ENCODE results near the gene GHRHR.

The GHRHR gene

GRCh38 chr7:31003097-31003496 is 39.3 kb downstream of the GHRHR start:
- DNase-seq (ENCODE audit: low spot score): no peak

GRCh38 chr7:31003721-31004120 is 40.0 kb downstream of the GHRHR start:
- DNase-seq (ENCODE audit: low spot score): no peak

DNA sequence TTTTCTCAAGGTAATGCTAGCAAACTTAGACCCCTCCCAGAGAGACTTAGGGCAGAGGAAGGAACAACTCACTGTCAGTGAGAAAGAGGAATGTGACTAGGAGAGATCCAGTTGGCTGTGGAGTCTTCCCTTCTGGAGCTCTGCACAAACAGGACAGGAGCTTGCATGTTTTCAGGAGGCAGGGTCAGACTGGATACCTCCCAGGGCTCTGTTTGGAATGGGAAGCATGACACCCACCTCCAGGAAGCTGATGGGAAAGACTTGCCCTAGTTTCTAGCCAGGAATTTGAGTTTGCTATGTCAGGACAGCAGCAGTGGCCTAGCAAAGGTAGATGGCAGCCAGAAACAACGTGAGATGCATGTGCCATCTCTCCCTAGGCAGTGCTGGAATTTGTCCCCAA is 40.6 kb downstream of the GHRHR start:
- DNase-seq (ENCODE audit: low spot score): no peak

DNA sequence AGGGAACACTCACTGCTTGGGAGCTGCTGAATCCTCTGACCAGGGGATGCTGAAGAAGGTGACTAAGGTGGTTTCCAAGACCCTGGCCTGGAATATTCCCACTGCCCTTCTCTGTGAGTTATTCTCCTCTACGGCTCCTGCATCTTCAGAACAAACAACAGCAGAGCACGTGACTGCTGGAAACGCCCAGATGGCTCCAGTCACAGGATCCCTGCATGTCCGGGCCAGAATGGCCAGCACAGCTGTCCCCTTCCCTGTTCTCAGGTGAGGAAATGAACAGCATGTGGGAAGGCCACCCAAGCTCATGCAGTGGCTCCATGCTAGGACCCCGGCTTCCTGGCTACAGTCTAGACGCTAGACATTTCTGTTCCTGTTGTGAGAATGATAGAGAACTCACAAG is 43.1 kb downstream of the GHRHR start:
- peak; percentile 41 for DNase-seq (ENCODE audit: low spot score)

DNA sequence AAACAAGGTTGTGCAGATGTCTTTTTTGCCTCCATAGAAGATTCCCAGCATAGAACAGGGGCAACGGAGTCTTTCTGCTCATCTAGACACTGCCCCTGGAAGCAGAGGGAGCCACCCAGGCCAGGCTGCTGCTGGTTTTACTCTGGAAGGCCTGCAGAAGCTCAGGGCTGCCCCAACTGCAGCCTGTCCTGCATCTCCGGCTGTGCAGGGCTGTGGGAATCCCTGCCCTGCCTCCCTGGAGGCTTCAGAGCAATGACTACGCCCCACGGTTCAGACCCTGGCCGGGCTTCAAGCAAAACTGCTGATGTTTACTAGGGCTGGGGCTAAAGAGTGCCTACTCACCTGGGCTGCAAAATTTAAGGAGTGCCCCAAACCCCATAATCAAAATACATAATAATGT is 43.9 kb downstream of the GHRHR start:
- no peak for DNase-seq (ENCODE audit: low spot score)

DNA sequence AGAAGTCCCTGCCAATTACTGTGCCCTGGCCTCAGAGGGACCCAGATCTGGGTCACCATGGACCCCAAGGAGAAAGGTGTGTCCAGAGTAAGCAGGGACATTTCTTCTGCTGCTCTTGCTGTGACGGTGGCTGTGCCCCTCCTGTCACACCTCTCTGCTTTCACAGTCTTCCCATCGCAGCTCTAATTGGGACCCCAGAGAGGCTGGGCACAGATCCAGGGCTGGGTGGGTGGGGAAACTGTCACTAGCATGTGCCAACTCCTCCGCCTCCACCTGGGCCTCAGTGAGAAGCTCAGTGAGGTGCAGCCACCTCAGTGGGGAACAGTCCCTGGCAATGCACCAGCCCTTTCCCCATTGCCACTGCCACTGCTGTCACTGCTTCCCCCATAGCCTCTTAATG is 51.1 kb downstream of the GHRHR start:
- DNase-seq (ENCODE audit: low spot score): no peak

DNA sequence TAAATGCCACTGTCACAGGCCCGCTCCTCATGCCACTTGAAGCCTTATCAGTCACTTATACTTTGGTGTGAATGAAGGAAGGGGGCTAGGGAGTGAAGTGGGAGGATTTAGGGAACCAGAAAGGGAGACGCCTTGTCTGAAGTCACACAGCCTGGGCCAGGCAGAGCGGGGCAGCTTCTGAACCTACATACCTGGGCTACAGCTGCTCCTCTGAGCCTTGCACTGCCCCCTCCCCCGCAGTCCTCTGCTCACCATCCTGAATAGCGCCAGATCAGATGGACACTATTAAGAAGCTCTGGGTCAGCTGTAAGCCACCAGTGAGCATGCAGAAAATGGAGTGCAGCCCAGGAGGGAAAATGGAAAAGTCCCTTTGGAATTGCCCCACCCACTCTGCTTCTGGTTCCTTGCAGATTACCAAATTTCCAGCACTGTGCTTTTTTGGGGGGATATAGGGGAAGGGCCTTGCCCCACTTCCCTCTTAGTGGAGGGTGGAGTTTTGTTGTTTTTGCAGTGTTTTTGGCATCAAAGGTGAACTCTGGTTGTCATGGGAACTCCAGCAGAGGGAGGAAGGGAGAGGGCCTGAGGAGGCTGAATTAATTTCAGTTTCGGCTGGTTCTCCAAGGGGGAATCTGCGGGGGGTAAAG is 53.4 kb downstream of the GHRHR start:
- DNase-seq (ENCODE audit: low spot score): no peak

DNA sequence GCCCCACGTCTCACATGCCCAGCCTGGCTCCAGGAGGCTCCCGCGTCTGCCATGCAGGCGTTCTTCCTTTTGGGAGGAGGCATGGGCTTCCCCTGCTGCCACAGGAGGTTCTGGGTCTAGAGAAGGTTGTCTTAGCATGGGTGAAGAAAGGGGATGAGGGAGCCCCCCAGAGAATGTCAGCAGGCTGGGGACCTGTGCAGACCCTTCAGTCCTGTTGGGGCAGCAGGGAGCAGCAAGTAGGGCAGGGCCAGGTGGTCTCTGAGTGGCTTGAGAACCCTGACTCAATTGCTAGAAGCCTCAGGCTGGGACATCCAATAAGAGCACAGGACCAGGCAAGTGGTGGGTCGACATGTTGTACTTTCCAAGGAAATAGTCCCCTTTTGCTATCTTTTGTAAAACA is 54.0 kb downstream of the GHRHR start:
- DNase-seq (ENCODE audit: low spot score): no peak

- DNase-seq (ENCODE audit: low spot score): no peak
These were observed 55.8 kb downstream of the GHRHR start for GRCh38 chr7:31019509-31019908.

DNA sequence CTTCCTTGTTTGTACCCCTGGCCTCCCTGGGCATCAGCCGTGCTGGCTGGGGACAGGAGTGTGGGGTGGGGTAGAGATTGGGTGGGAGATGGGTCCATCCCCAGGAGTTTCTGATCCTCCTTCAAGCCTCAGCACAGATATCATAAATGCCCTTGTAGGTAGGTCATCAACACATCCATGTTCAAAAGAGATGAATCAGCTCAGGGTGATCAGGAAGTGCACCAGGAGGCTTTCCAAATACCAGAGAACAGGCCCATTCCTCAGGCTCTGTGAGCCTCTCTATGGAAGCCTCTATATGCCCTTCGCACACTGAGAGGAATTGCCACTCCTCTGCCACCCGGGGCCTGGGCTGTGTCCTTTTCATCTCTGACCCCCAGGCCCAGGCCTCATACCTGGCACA is 56.4 kb downstream of the GHRHR start:
- DNase-seq (ENCODE audit: low spot score): no peak

- no peak for DNase-seq (ENCODE audit: low spot score)
These were observed 56.9 kb downstream of the GHRHR start for GRCh38 chr7:31020652-31021051.

DNA sequence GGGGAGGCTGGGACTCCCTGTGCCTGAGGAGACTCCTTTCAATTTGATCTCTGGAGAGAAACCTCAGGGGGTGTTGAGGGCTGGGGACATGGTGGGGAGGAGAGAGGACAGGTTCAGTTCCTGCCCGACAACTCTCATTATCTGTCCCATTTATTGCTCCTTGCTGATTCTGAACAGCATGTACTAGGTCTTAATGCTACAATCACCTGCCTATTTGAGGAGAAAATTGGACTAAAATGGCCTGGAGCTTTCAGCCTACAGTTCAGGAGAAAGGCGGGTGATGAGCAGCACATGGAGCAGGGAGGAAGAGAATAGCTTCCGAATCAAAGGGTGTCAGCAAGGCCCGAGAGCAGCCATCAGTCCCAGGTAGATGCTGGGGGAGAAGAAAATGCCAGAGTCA is 58.4 kb downstream of the GHRHR start:
- DNase-seq (ENCODE audit: low spot score): no peak

DNA sequence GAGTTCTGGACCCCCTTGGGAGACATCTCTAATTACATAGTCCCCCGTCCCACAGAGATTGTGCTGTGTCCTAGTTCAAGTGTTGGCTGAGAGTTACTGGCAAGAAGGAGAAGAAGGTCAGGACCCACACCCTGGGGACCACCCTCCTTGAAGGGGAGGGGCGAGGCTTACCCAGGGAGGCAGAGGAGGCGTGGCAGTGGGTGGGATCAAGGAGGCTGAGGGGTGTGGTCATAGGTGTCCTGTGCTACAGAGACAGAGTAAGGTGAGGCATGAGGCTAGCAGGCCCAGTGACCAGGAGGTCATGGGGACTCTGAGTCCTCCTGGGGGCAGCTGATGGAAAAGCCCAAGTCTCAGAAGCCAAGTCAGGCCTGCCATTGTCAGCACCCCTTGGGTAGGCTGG is 59.0 kb downstream of the GHRHR start:
- no peak for DNase-seq (ENCODE audit: low spot score)

GRCh38 chr7:31023877-31024276 is 60.1 kb downstream of the GHRHR start:
- no peak for DNase-seq (ENCODE audit: low spot score)

DNA sequence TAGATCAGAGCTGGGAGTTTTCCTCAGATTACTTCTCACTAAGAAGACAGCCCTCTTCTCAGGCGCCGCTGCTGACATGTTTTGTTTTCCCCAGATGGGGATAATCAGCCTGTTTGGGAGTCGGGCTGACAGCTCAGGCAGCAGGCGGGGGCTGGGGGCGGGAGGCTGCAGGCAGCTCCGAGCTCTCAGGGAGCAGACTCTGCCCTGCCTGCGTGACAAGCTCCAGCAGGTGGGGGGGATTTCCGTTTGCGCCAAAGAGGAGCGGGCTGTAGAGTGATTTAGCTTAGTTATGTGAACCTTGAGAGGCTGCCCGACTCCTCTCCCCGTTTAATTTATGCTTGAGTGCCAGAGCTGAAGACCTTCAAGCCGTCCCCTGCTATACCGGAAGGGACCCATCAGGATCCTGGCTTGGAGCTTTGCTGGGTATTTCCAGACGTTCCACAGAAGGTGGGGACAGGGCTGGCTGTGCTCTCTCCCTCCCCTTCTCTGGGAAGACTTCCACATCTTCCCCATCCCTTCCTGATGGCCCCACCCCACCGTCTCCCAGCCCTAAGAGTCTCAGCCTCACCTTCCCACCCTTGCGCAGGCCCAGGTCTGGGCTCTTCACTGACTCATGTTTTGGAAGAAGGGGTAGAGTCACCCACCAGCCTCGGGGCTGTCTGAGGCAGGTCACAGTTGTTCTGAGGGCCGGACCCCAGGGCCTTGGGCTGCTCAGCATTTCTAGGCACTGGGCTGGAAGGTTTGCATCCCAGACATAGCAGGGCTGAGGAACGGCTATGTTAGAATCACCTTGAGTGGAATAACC is 63.6 kb downstream of the GHRHR start:
- DNase-seq (ENCODE audit: low spot score): peak; percentile 47

DNA sequence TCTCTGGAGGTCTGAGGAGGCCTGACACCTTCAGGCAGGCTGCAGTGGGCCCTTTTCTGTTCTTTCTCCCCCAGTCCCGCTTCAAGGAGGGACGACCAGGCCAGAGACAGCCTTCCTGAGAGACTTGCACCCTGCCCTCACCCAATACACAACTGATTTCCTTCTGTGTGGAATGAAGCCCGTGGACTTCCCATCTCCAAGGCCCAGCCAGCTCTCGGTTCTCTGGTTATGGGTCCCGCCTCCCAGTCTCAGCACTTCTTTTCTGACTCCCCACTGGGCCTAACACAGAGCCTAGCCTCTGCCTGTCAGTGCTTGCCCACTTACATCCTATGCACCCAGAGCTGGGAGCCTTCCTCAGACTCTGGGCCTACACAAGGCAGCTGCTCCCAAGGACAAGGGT is 64.3 kb downstream of the GHRHR start:
- no peak for DNase-seq (ENCODE audit: low spot score)

DNA sequence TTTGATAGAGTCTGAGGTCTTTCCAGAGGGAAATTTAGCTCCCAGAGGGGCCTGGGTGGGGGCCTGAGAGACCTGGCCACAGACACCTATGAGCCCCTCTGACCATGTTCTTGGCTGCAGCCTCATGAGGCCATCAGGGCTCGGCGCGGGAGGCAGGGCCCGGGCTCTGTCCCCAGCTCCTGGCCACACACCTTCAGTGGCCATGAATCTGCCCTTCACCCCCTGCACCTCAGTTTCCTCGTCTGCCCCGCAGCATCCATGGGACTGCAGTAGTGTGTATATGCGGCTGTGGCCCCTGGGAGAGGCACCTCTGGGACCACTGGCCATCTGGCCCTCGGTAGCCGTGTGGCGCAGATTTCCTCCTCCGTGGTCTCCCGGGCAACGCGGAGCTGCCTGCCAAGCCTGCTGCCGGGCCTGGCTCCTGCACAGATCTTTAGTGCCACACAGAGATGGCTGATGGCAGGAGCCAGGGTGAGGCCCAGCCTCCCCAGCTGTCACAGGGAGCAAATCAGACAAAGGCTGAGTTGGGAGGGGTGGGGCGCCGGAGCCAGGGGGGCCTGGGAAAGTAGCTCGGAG is 64.8 kb downstream of the GHRHR start:
- DNase-seq (ENCODE audit: low spot score): no peak
